HG03342 (cell line): ENCODE measurements around the gene FBXO4.

ENCODE experiments used
- ATAC-seq: cut with Tn5 transposase; IDR thresholded peaks from one replicate; pipeline ENCODE4 v1.9.1; 2021; ENCODE audit warnings: mild to moderate bottlenecking, moderate library complexity; ENCODE audit not compliant: unreplicated experiment

The FBXO4 gene

GRCh38 chr5:41924872-41925554 lies at the start of gene FBXO4:
FBXO4 (plus strand) TSS chr5:41925281; CDS start chr5:41925310, 29 bp downstream.
- peak; percentile 91 for ATAC-seq

- no peak for ATAC-seq
These were observed 48.4 kb upstream of the FBXO4 start for GRCh38 chr5:41876678-41877077.

GRCh38 chr5:41877408-41877807 lies 47.7 kb upstream of the FBXO4 start:
- no peak for ATAC-seq

GRCh38 chr5:41878173-41878572 lies 46.9 kb upstream of the FBXO4 start:
- ATAC-seq, result no peak

- ATAC-seq, result peak; percentile 70
These were observed 46.2 kb upstream of the FBXO4 start for GRCh38 chr5:41878643-41879478.

GRCh38 chr5:41882765-41883164 lies 42.3 kb upstream of the FBXO4 start:
- ATAC-seq, result no peak

GRCh38 chr5:41883243-41883642 lies 41.8 kb upstream of the FBXO4 start:
- ATAC-seq, result no peak

GRCh38 chr5:41883936-41884335 lies 41.1 kb upstream of the FBXO4 start:
- no peak for ATAC-seq

- ATAC-seq, result no peak
These were observed 39.8 kb upstream of the FBXO4 start for GRCh38 chr5:41885286-41885685.

GRCh38 chr5:41891066-41891707 lies 33.9 kb upstream of the FBXO4 start:
- ATAC-seq, result peak; percentile 61

- ATAC-seq, result no peak
These were observed 33.0 kb upstream of the FBXO4 start for GRCh38 chr5:41892031-41892430.

- peak; percentile 62 for ATAC-seq
These were observed 31.8 kb upstream of the FBXO4 start for GRCh38 chr5:41893074-41893851.

- ATAC-seq, result no peak
These were observed 28.9 kb upstream of the FBXO4 start for GRCh38 chr5:41896230-41896629.

- no peak for ATAC-seq
These were observed 21.6 kb upstream of the FBXO4 start for GRCh38 chr5:41903382-41903891.

- ATAC-seq, result peak; percentile 98
These were observed 20.9 kb upstream of the FBXO4 start, which contains the start of gene RIMOC1 for GRCh38 chr5:41903892-41904799. RIMOC1 (plus strand) TSS chr5:41904344; CDS start chr5:41904368, 24 bp downstream.

- ATAC-seq, result no peak
These were observed 18.9 kb upstream of the FBXO4 start for GRCh38 chr5:41906151-41906550.

GRCh38 chr5:41908374-41909079 lies 16.6 kb upstream of the FBXO4 start:
- no peak for ATAC-seq

GRCh38 chr5:41918105-41918504 lies 7.0 kb upstream of the FBXO4 start:
- peak; percentile 67 for ATAC-seq

GRCh38 chr5:41921166-41921565 lies 3.9 kb upstream of the FBXO4 start:
- no peak for ATAC-seq
